ENCODE data around the gene DNAJC5G. TPM values are rescaled to one million over a fixed set of nuclear protein-coding genes. Genes with fewer than 3 reads are reported as not detected.
A peak's percentile ranks its signal among the peaks of the same experiment; 100 is the strongest.

DNAJC5G gene
- total RNA-seq, 2 experiments from 2014 or later, result not detected

DNA sequence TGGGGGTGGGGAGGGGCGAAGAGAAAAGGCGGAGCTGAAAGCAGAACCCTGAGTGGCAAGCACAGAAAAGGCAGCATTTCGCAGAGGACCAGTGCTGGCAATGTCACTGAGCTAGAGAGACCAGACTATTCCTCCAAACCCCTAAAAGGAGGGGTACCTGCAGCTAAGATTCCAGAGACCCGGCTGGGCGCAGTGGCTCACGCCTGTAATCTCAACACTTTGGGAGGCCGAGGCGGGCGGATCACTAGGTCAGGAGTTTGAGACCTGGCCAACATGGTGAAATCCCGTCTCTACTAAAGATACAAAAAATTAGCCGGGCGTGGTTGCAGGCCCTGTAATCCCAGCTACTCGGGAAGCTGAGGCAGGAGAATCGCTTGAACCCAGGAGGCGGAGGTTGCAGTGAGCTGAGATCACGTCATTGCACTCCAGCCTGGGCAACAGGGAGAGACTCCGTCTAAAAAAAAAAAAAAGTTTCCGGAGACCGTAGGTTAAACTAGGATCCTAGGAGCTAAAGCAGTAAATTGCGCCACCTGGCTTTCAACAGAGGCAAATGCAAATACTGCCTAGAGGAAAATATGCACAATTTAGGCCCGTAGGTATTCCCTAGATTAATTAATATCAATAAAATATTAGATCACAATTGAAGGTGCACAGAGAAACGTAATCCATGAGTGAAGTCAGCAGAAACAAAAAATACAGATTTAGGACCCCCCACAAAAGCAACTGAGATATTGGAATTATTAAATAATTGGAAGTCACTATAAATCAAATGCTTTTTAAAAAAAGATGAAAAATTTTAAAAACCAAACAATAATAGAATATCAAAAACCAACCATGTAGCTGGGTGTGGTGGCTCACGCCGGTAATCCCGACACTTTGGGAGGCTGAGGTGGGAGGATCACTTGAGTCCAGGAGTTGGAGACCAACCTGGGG is 28.1 kb downstream of the DNAJC5G start:
- POLR2A ChIA-PET, result interaction anchor here (0.6 to 0.8 kb wide), 3 partner anchors 39 to 333 kb away, joined by 3 to 6 read pairs (median 3); no protein-coding TSS in a partner anchor
- peak; percentile 80 for ATAC-seq
- Mint-ChIP-seq H3K4me1 (ENCODE audit: low read depth) (peaks cover 3% of the 10 kb centered on the region), H3K4me3 (peak overlapping the region; percentile 61), H3K27me3 (peaks cover 18% of the 10 kb centered on the region), H3K27ac (no peak overlapping the region), H3K36me3 (ENCODE audit: low read depth) (peaks cover under 1% of the 10 kb centered on the region), H3K9me3 (no peaks in the 10 kb centered on the region)
- intact Hi-C loops (cut with micrococcal nuclease), result no loop called here
- TF ChIP-seq, protein P1, sequence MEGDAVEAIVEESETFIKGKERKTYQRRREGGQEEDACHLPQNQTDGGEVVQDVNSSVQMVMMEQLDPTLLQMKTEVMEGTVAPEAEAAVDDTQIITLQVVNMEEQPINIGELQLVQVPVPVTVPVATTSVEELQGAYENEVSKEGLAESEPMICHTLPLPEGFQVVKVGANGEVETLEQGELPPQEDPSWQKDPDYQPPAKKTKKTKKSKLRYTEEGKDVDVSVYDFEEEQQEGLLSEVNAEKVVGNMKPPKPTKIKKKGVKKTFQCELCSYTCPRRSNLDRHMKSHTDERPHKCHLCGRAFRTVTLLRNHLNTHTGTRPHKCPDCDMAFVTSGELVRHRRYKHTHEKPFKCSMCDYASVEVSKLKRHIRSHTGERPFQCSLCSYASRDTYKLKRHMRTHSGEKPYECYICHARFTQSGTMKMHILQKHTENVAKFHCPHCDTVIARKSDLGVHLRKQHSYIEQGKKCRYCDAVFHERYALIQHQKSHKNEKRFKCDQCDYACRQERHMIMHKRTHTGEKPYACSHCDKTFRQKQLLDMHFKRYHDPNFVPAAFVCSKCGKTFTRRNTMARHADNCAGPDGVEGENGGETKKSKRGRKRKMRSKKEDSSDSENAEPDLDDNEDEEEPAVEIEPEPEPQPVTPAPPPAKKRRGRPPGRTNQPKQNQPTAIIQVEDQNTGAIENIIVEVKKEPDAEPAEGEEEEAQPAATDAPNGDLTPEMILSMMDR (IDR thresholded peaks at IDR 0.05), result peak; percentile 88
- DNase-seq, result peak; percentile 59
- CTCF ChIA-PET, result interaction anchor here (0.7 to 6.7 kb wide), 63 partner anchors 8 to 457 kb away, joined by 3 to 100 read pairs (median 5); partner anchors contain the start of genes DNAJC5G, EIF2B4, GTF3C2 and MPV17

DNA sequence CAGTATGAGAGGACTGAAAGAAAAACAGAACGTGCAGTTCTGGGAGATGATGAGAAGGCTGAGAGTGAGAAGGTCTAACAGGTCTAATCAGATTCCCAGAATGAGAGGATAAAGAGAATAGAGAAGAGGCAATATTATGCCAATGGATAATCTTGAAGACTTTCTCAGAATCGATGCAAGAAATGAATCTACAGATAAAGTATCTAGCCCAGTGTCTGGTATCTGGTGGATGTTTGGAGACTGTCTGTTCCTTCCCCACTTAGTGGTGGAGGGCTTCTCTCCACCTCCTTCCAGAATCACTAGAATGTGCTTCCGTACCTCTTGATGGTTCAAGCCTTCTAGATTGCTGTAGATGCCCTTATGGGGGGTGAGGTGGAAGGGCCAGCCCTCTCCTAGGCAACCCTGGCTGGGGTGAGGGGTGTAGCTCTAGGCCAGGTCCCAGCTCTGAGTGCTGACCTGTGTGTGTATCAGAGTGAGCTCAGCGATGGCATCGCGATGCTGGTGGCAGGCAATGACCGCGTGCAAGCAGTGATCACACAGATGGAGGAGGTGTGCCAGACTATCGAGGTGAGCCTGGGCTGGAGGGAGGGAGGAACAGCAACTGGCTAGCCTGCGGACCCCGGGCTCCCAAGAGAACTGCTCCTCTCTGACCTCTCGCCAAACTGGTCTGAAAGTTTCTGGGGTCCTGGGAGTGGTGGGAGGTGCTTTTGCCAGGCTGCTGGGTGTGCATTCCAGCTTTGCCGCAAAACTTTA is 29.4 kb downstream of the DNAJC5G start:
- intact Hi-C loops (cut with micrococcal nuclease), result no loop called here
- TF ChIP-seq, protein P1 (IDR thresholded peaks at IDR 0.05), result no peak
- Mint-ChIP-seq H3K4me1 (ENCODE audit: low read depth) (peaks cover 3% of the 10 kb centered on the region), H3K4me3 (no peak overlapping the region), H3K9me3 (no peaks in the 10 kb centered on the region), H3K27me3 (peaks cover 16% of the 10 kb centered on the region), H3K27ac (no peak overlapping the region), H3K36me3 (ENCODE audit: low read depth) (peaks cover 10% of the 10 kb centered on the region)
- ATAC-seq (no peak), DNase-seq (no peak)
- ChIA-PET CTCF (interaction anchor here (0.9 to 6.7 kb wide), 13 partner anchors 12 to 330 kb away, joined by 3 to 100 read pairs (median 15); partner anchors contain the start of genes DNAJC5G, MPV17, SLC30A3 and TRIM54), POLR2A (no interaction called here)

DNA sequence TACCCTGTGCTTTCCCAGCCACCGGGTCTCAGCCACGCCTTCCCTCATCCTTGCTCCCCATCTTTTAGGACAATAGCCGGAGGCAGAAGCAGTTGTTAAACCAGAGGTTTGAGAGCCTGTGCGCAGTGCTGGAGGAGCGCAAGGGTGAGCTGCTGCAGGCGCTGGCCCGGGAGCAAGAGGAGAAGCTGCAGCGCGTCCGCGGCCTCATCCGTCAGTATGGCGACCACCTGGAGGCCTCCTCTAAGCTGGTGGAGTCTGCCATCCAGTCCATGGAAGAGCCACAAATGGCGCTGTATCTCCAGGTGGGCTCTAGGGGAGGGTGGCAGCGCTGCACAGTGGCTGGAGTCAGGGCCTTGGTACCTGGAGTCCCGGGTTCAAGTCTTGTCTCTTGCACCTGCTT is 30.3 kb downstream of the DNAJC5G start:
- TF ChIP-seq, protein P1 (IDR thresholded peaks at IDR 0.05), result no peak
- no peak overlapping the region for H3K27ac Mint-ChIP-seq
- no peak overlapping the region for H3K4me3 Mint-ChIP-seq
- H3K27me3 Mint-ChIP-seq, result peaks cover 16% of the 10 kb centered on the region
- peaks cover 3% of the 10 kb centered on the region for H3K4me1 Mint-ChIP-seq (ENCODE audit: low read depth)
- peaks cover 16% of the 10 kb centered on the region for H3K36me3 Mint-ChIP-seq (ENCODE audit: low read depth)
- ATAC-seq, result no peak
- ChIA-PET POLR2A (no interaction called here), CTCF (interaction anchor here (1.1 to 6.7 kb wide), 2 partner anchors 24 to 36 kb away, joined by 3 to 100 read pairs; partner anchors contain the start of gene TRIM54)
- H3K9me3 Mint-ChIP-seq, result no peaks in the 10 kb centered on the region
- DNase-seq, result no peak
- intact Hi-C loops (cut with micrococcal nuclease), result no loop called here

DNA sequence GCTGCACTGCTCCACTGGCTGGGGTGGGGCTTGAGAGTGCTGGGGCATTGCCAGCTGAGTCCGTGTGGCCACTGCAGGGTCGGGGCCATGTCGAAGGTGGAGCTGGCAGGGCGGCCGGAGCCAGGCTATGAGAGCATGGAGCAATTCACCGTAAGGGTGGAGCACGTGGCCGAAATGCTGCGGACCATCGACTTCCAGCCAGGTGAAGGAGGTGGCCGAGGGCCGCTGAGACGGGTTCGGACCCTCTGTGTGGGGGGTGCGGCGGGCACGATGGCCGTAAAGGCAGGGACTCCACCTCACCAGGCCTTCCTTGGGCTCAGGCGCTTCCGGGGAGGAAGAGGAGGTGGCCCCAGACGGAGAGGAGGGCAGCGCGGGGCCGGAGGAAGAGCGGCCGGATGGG is 30.9 kb downstream of the DNAJC5G start:
- H3K4me3 Mint-ChIP-seq, result peak overlapping the region; percentile 52
- H3K4me1 Mint-ChIP-seq (ENCODE audit: low read depth), result peaks cover 3% of the 10 kb centered on the region
- H3K27ac Mint-ChIP-seq, result no peak overlapping the region
- peak; percentile 32 for ATAC-seq
- H3K9me3 Mint-ChIP-seq, result no peaks in the 10 kb centered on the region
- peaks cover 16% of the 10 kb centered on the region for H3K27me3 Mint-ChIP-seq
- peaks cover 17% of the 10 kb centered on the region for H3K36me3 Mint-ChIP-seq (ENCODE audit: low read depth)
- ChIA-PET CTCF (interaction anchor here (0.6 to 1.1 kb wide), 2 partner anchors 8 to 37 kb away, joined by 3 read pairs; no protein-coding TSS in a partner anchor), POLR2A (interaction anchor here (0.6 kb wide), 1 partner anchor 17 kb away, joined by 3 read pairs; no protein-coding TSS in a partner anchor)
- no peak for DNase-seq
- intact Hi-C loops (cut with micrococcal nuclease), result no loop called here
- TF ChIP-seq, protein P1 (IDR thresholded peaks at IDR 0.05), result no peak
